Breast epithelium (tissue), 4 donors: ENCODE data around the gene PKD1L1. TPM values are rescaled to one million over a fixed set of nuclear protein-coding genes. Genes with fewer than 3 reads are reported as not detected.

Source experiments
- DNase-seq, 2 donors: peaks; one replicate each; pipeline ENCODE4 v3.0.0-alpha.2; 2019; ENCODE audit warnings: low spot score in 2 of 2
- H3K27ac ChIP-seq, 2 donors: fragments of 200-600 bp; sonication (generic) in 1 of 2; one replicate each; pipeline ENCODE4 v1.5.1; 2016 to 2019; ENCODE audit warnings: mild to moderate bottlenecking in 1 of 2
- H3K27me3 ChIP-seq, 2 donors: fragments of 200-600 bp; sonication (generic) in 1 of 2; one replicate each; pipeline versions ENCODE4 v1.5.1 to v1.6.0; 2017 to 2019; ENCODE audit warnings: control low read depth in 1 of 2, mild to moderate bottlenecking in 1 of 2
- H3K36me3 ChIP-seq: fragments of 200-600 bp; one replicate; pipeline ENCODE4 v1.5.1; 2019
- H3K4me1 ChIP-seq, 2 donors: fragments of 200-600 bp; sonication (generic); one replicate each; pipeline ENCODE4 v1.5.1; 2016 to 2019; ENCODE audit warnings: control low read depth in 1 of 2
- H3K4me3 ChIP-seq, 3 donors: fragments of 200-600 bp; sonication (generic); 1 replicate in 2 of 3; 2 replicates in 1 of 3; pipeline ENCODE4 v1.5.1; 2016 to 2019; ENCODE audit warnings: mild to moderate bottlenecking in 3 of 3, moderate library complexity in 2 of 3
- H3K9me3 ChIP-seq, 2 donors: fragments of 200-600 bp; sonication (generic) in 1 of 2; one replicate each; pipeline ENCODE4 v1.5.1; 2016 to 2019; ENCODE audit warnings: control low read depth in 1 of 2
- CTCF ChIP-seq, 3 donors: fragments of 450-650 bp; IDR thresholded peaks; one replicate each; pipeline ENCODE4 v1.5.1; 2016 to 2017; ENCODE audit warnings: antibody characterized with exemption in 3 of 3, mild to moderate bottlenecking in 3 of 3, moderate library complexity in 3 of 3
- POLR2A ChIP-seq: fragments of 450-650 bp; IDR thresholded peaks from one replicate; pipeline ENCODE4 v1.6.1; 2016; ENCODE audit warnings: antibody characterized with exemption, mild to moderate bottlenecking, moderate library complexity
- POLR2AphosphoS5 ChIP-seq, 3 donors: sonication (generic); formaldehyde crosslinking; IDR thresholded peaks; one replicate each; pipeline ENCODE4 v1.6.1; 2017; ENCODE audit warnings: antibody characterized with exemption in 3 of 3
- intact Hi-C: fragments of 100-400 bp; cut with DNase I; formaldehyde crosslinking; loops from one replicate; pipeline ENCODE4 v1.15.1; 2023; ENCODE audit warnings: low total_unique reads
- total RNA-seq, 3 donors: library from RNA; depleted of rRNA; stranded (reverse); fragments of >200 nt; gene quantifications; one replicate each; pipeline ENCODE4 v1.1.0, GENCODE V29; 2016

Gene PKD1L1
- total RNA-seq, 3 donors from 2014 or later: 0.32 to 0.44 (median 0.33) TPM

- no peak for DNase-seq
- intact Hi-C loops: no loop called here
- Histone ChIP-seq H3K27ac (peak overlapping the region in 1 of 2 donors; percentile 29), H3K27me3 (no peaks in the 10 kb centered on the region), H3K36me3 (no peaks in the 10 kb centered on the region), H3K4me1 (no peaks in the 10 kb centered on the region), H3K4me3 (peak overlapping the region; percentile 23 to 32 (median 24)), H3K9me3 (no peaks in the 10 kb centered on the region)
- TF ChIP-seq CTCF (IDR thresholded peaks at IDR 0.05): no peak
Observed at GRCh38 chr7:47807126-47807525, 141.1 kb downstream of the PKD1L1 start.

- intact Hi-C loops: no loop called here
Observed at GRCh38 chr7:47806701-47807103, 141.6 kb downstream of the PKD1L1 start.

GRCh38 chr7:47804767-47805545 is 143.3 kb downstream of the PKD1L1 start:
- Histone ChIP-seq H3K9me3 (no peaks in the 10 kb centered on the region), H3K27ac (no peak overlapping the region), H3K36me3 (no peaks in the 10 kb centered on the region), H3K27me3 (no peaks in the 10 kb centered on the region), H3K4me3 (no peak overlapping the region), H3K4me1 (no peaks in the 10 kb centered on the region)
- TF ChIP-seq POLR2A: no peak
- TF ChIP-seq CTCF (IDR thresholded peaks at IDR 0.05): no peak
- no peak for TF ChIP-seq POLR2AphosphoS5 (IDR thresholded peaks at IDR 0.05)
- intact Hi-C loops: no loop called here
- no peak for DNase-seq

More at GRCh38 chr7:47806701-47807103, 141.6 kb downstream of the PKD1L1 start:
- TF ChIP-seq CTCF (IDR thresholded peaks at IDR 0.05): no peak
- peak in 1 of 3 donors; percentile 12 for TF ChIP-seq POLR2AphosphoS5 (IDR thresholded peaks at IDR 0.05)
- no peaks in the 10 kb centered on the region for H3K4me1 ChIP-seq
- H3K27me3 ChIP-seq: no peaks in the 10 kb centered on the region
- no peaks in the 10 kb centered on the region for H3K36me3 ChIP-seq
- no peaks in the 10 kb centered on the region for H3K9me3 ChIP-seq
- H3K27ac ChIP-seq: peak overlapping the region in 1 of 2 donors; percentile 29
- DNase-seq: peak in 1 of 2 donors; percentile 28
- H3K4me3 ChIP-seq: peak overlapping the region; percentile 23 to 32 (median 24)

GRCh38 chr7:47803846-47804245 is 144.4 kb downstream of the PKD1L1 start:
- intact Hi-C loops: no loop called here
- no peaks in the 10 kb centered on the region for H3K4me1 ChIP-seq
- H3K9me3 ChIP-seq: no peaks in the 10 kb centered on the region
- H3K27me3 ChIP-seq: no peaks in the 10 kb centered on the region
- no peaks in the 10 kb centered on the region for H3K36me3 ChIP-seq
- no peak for DNase-seq
- TF ChIP-seq POLR2A (no peak), CTCF (IDR thresholded peaks at IDR 0.05) (no peak), POLR2AphosphoS5 (IDR thresholded peaks at IDR 0.05) (no peak)
- H3K4me3 ChIP-seq: no peak overlapping the region
- H3K27ac ChIP-seq: no peak overlapping the region

GRCh38 chr7:47803025-47803424 is 145.2 kb downstream of the PKD1L1 start:
- DNase-seq: no peak
- no peaks in the 10 kb centered on the region for H3K4me1 ChIP-seq
- TF ChIP-seq POLR2AphosphoS5 (IDR thresholded peaks at IDR 0.05): no peak
- no peak for TF ChIP-seq POLR2A
- TF ChIP-seq CTCF (IDR thresholded peaks at IDR 0.05): no peak
- no peaks in the 10 kb centered on the region for H3K36me3 ChIP-seq
- H3K27me3 ChIP-seq: no peaks in the 10 kb centered on the region
- H3K4me3 ChIP-seq: no peak overlapping the region
- H3K9me3 ChIP-seq: no peaks in the 10 kb centered on the region
- no peak overlapping the region for H3K27ac ChIP-seq
- intact Hi-C loops: no loop called here
